ENCODE results near the gene PPEF2.

- TF ChIP-seq, protein P1, sequence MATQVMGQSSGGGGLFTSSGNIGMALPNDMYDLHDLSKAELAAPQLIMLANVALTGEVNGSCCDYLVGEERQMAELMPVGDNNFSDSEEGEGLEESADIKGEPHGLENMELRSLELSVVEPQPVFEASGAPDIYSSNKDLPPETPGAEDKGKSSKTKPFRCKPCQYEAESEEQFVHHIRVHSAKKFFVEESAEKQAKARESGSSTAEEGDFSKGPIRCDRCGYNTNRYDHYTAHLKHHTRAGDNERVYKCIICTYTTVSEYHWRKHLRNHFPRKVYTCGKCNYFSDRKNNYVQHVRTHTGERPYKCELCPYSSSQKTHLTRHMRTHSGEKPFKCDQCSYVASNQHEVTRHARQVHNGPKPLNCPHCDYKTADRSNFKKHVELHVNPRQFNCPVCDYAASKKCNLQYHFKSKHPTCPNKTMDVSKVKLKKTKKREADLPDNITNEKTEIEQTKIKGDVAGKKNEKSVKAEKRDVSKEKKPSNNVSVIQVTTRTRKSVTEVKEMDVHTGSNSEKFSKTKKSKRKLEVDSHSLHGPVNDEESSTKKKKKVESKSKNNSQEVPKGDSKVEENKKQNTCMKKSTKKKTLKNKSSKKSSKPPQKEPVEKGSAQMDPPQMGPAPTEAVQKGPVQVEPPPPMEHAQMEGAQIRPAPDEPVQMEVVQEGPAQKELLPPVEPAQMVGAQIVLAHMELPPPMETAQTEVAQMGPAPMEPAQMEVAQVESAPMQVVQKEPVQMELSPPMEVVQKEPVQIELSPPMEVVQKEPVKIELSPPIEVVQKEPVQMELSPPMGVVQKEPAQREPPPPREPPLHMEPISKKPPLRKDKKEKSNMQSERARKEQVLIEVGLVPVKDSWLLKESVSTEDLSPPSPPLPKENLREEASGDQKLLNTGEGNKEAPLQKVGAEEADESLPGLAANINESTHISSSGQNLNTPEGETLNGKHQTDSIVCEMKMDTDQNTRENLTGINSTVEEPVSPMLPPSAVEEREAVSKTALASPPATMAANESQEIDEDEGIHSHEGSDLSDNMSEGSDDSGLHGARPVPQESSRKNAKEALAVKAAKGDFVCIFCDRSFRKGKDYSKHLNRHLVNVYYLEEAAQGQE (IDR thresholded peaks at IDR 0.05; ENCODE audit: low read depth, low read length) = no peak
- TF ChIP-seq ZNF207 (IDR thresholded peaks at IDR 0.05; ENCODE audit: borderline replicate concordance) = no peak
- TF ChIP-seq CEBPB (IDR thresholded peaks at IDR 0.05; ENCODE audit: borderline replicate concordance in 1 of 2, low read depth in 2 of 2, low read length in 2 of 2) = no peak
- no peak for TF ChIP-seq ZNF274 (IDR thresholded peaks at IDR 0.05; ENCODE audit: insufficient read depth, insufficient read length)
Measured at GRCh38 chr4:75902352-75902751, at the start of gene PPEF2.

Measured in GM12878 (cell line).